ENCODE data around the gene UST.

- TF ChIP-seq YY1 (IDR thresholded peaks at IDR 0.05; ENCODE audit: insufficient read depth, insufficient read length) = no peak
- no peak for TF ChIP-seq SUZ12 (IDR thresholded peaks at IDR 0.05; ENCODE audit: extremely low read depth, insufficient read depth, insufficient read length)
- no peak for TF ChIP-seq ZNF274 (IDR thresholded peaks at IDR 0.05; ENCODE audit: low read depth, low read length)
These were observed 376.3 kb downstream of the UST start for GRCh38 chr6:149122850-149123821.

Data from NT2/D1 (cell line).